OCI-LY3 (cell line): Measurements from ENCODE around the gene SIGLEC12.
A peak's percentile ranks its signal among the peaks of the same experiment; 100 is the strongest.

ENCODE experiments used
- H2AFZ ChIP-seq: fragments of 200-600, 300-600 bp; shearing (Covaris generic); 2 replicates; pipeline ENCODE4 v1.6.0; 2014; ENCODE audit warnings: antibody characterized with exemption, low read depth, low read length
- H3K27ac ChIP-seq: fragments of 200-600, 300-600 bp; sonication (generic); 2 replicates; pipeline ENCODE4 v1.5.1; 2014; ENCODE audit warnings: mild to moderate bottlenecking, low read length, moderate library complexity, mixed read lengths
- H3K27me3 ChIP-seq: fragments of 200-600, 300-600 bp; sonication (generic); 2 replicates; pipeline ENCODE4 v1.6.1; 2014; ENCODE audit warnings: low read depth, low read length, mixed read lengths
- H3K36me3 ChIP-seq: fragments of 200-600, 300-600 bp; sonication (generic); replicated peaks from 2 replicates; pipeline ENCODE3; 2014; ENCODE audit warnings: low read depth, low read length, mixed read lengths
- H3K4me1 ChIP-seq: fragments of 300-600, 200-600 bp; sonication (generic); 2 replicates; pipeline ENCODE4 v1.6.1; 2014; ENCODE audit warnings: low read length, mixed read lengths
- H3K4me2 ChIP-seq: fragments of 200-600, 300-600 bp; sonication (generic); 2 replicates; pipeline ENCODE4 v1.6.1; 2014; ENCODE audit warnings: low read length, mixed read lengths
- H3K4me3 ChIP-seq: fragments of 300-600, 200-600 bp; sonication (generic); 2 replicates; pipeline ENCODE4 v1.5.1; 2014; ENCODE audit warnings: antibody characterized with exemption, mild to moderate bottlenecking, low read length, moderate library complexity
- H3K79me2 ChIP-seq: fragments of 300-600, 200-600 bp; shearing (Covaris generic); 2 replicates; pipeline ENCODE4 v1.6.1; 2014; ENCODE audit warnings: mild to moderate bottlenecking, low read length, mixed read lengths
- H3K9ac ChIP-seq: fragments of 300-600, 200-600 bp; shearing (Covaris generic); 2 replicates; pipeline ENCODE4 v1.6.0; 2014; ENCODE audit warnings: mild to moderate bottlenecking, low read length, moderate library complexity
- H3K9me3 ChIP-seq: fragments of 200-600, 300-600 bp; shearing (Covaris generic); 2 replicates; pipeline ENCODE4 v1.6.1; 2014; ENCODE audit warnings: low read length, mixed read lengths; ENCODE audit not compliant: insufficient read depth
- H4K20me1 ChIP-seq: fragments of 200-600, 300-600 bp; sonication (generic); 2 replicates; pipeline ENCODE4 v1.6.1; 2016; ENCODE audit warnings: low read length, mixed read lengths; ENCODE audit not compliant: insufficient read depth
- EZH2phosphoT487 ChIP-seq: fragments of 200-600 bp; shearing (Covaris generic); IDR thresholded peaks from 2 replicates; pipeline ENCODE4 v1.6.1; 2018; ENCODE audit warnings: antibody characterized with exemption, mixed run types, low read depth
- TF ChIP-seq, protein P1 (sequence below): fragments of 200-600, 300-600 bp; sonication (generic); IDR thresholded peaks from 2 replicates; pipeline ENCODE4 v1.5.1; 2014; ENCODE audit warnings: antibody characterized with exemption, low read length, low read depth

The SIGLEC12 gene

GRCh38 chr19:51531349-51532315 is 30.0 kb upstream of the SIGLEC12 start, which contains the start of gene SIGLEC6:
Gene SIGLEC6 (minus strand): TSS chr19:51531670. CDS start chr19:51531648, 22 bp downstream.
- Histone ChIP-seq H3K4me1 (peaks cover 34% of the 10 kb centered on the region), H2AFZ (peak within 1 kb of the TSS; percentile 75), H3K27me3 (peaks cover 64% of the 10 kb centered on the region), H3K4me2 (peak within 1 kb of the TSS; percentile 91), H3K9me3 (no peaks in the 10 kb centered on the region), H3K4me3 (peak within 1 kb of the TSS; percentile 77), H4K20me1 (no peaks in the 10 kb centered on the region), H3K79me2 (no peaks in the 10 kb centered on the region), H3K36me3 (no peaks in the 10 kb centered on the region), H3K9ac (peak within 1 kb of the TSS; percentile 56), H3K27ac (peak within 1 kb of the TSS; percentile 20; the same call in 1 of the 2 replicates)
- no peak for TF ChIP-seq EZH2phosphoT487
- TF ChIP-seq, protein P1, sequence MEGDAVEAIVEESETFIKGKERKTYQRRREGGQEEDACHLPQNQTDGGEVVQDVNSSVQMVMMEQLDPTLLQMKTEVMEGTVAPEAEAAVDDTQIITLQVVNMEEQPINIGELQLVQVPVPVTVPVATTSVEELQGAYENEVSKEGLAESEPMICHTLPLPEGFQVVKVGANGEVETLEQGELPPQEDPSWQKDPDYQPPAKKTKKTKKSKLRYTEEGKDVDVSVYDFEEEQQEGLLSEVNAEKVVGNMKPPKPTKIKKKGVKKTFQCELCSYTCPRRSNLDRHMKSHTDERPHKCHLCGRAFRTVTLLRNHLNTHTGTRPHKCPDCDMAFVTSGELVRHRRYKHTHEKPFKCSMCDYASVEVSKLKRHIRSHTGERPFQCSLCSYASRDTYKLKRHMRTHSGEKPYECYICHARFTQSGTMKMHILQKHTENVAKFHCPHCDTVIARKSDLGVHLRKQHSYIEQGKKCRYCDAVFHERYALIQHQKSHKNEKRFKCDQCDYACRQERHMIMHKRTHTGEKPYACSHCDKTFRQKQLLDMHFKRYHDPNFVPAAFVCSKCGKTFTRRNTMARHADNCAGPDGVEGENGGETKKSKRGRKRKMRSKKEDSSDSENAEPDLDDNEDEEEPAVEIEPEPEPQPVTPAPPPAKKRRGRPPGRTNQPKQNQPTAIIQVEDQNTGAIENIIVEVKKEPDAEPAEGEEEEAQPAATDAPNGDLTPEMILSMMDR, result no peak

DNA sequence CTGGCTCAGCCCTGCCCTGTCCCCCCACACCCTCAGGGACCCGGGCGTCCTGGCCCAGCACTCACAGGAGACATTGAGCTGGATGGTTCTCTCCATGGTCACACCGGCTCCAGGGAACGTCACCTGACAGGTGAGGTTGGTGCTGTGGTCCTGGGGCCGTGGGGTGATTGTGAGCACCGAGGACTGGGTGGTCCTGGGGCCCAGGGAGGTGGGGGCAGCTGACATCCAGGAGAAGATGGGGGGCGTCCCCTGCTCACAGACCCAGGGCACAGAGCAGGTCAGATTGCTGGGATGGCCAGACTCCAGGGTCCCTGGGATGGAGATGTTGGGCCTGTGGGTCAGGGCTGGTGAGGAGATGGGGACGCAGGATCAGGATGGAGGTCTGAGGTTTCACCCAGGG is 29.0 kb upstream of the SIGLEC12 start:
- H2AFZ ChIP-seq, result no peak overlapping the region
- H3K9me3 ChIP-seq, result no peaks in the 10 kb centered on the region
- no peak overlapping the region for H3K4me2 ChIP-seq
- H3K4me3 ChIP-seq, result no peak overlapping the region
- H3K4me1 ChIP-seq, result peaks cover 25% of the 10 kb centered on the region
- no peaks in the 10 kb centered on the region for H3K79me2 ChIP-seq
- no peak overlapping the region for H3K27ac ChIP-seq
- H3K36me3 ChIP-seq, result no peaks in the 10 kb centered on the region
- peaks cover 71% of the 10 kb centered on the region for H3K27me3 ChIP-seq
- no peak for TF ChIP-seq EZH2phosphoT487
- TF ChIP-seq, protein P1, result no peak
- H4K20me1 ChIP-seq, result no peaks in the 10 kb centered on the region
- H3K9ac ChIP-seq, result no peak overlapping the region

GRCh38 chr19:51529301-51529700 is 27.7 kb upstream of the SIGLEC12 start:
- TF ChIP-seq EZH2phosphoT487, result no peak
- Histone ChIP-seq H3K27me3 (peaks cover 74% of the 10 kb centered on the region), H3K9me3 (no peaks in the 10 kb centered on the region), H3K79me2 (no peaks in the 10 kb centered on the region), H3K27ac (no peak overlapping the region), H3K36me3 (no peaks in the 10 kb centered on the region), H2AFZ (no peak overlapping the region), H4K20me1 (no peaks in the 10 kb centered on the region), H3K4me1 (peaks cover 15% of the 10 kb centered on the region), H3K4me3 (no peak overlapping the region), H3K9ac (no peak overlapping the region), H3K4me2 (no peak overlapping the region)

DNA sequence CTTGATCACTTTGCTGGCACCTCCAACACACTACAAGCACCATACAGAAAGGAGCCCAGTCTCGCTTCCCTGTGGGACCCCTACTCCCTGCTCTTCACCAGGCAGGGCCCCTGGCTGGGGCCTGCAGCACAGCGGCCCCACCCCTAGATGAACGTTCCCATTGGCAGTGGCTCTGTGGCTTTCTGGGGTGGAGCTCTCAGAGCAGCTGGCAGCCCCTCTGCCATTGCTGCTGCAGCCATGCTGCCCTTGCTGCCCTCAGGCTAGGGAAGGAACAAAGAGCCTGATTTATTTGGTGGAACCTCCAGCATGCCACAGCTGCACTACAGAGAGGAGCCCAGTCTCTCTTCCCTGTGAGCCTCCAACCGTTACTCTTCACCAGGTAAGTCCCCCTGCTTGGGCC is 24.1 kb upstream of the SIGLEC12 start:
- no peak overlapping the region for H3K27ac ChIP-seq
- H3K4me3 ChIP-seq, result no peak overlapping the region
- H3K27me3 ChIP-seq, result peaks cover 65% of the 10 kb centered on the region
- TF ChIP-seq EZH2phosphoT487, result no peak
- TF ChIP-seq, protein P1, result no peak
- no peaks in the 10 kb centered on the region for H3K9me3 ChIP-seq
- no peak overlapping the region for H3K9ac ChIP-seq
- H2AFZ ChIP-seq, result no peak overlapping the region
- H3K79me2 ChIP-seq, result no peaks in the 10 kb centered on the region
- no peaks in the 10 kb centered on the region for H3K36me3 ChIP-seq
- H3K4me2 ChIP-seq, result no peak overlapping the region
- H3K4me1 ChIP-seq, result no peaks in the 10 kb centered on the region
- no peaks in the 10 kb centered on the region for H4K20me1 ChIP-seq
